ENCODE measurements around the gene ATXN10. TPM values are rescaled to one million over a fixed set of nuclear protein-coding genes. Genes with fewer than 3 reads are reported as not detected.

The ATXN10 gene
- total and polyA plus RNA-seq, 2 experiments from 2014 or later: 109 to 216 TPM

DNA sequence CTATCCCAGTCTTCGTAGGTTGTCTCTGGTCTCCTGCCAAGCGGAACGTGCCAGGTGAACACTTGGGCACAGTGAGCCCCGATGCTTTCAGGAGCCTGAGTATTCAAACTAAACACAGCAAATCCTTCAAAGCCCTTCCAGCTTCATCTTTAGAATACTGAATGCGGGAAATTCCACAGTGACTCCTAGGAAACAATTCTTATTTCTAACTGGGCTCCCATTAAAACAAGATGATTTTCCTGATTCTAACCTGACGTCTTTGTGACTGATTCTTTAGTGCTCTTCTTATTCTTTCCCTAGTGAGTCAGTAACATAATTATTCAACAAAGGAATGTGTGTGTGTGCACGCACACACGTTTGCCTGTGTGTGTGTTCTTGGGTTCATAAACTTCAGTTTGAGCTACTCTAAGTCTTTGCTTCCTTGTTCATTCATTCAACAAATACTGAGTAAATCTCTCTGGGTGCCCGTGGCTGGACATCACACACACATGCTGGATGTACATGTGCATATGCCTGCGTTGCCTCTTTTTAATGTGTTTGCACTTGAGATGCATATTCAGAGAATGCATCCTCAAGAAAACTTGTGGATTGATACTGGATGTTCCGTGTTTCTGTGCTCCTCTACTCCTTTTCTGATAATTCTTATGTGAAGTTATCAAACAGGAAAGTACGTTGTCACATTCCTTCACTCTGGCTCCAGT lies 170.8 kb downstream of the ATXN10 start:
- H3K4me2 ChIP-seq (ENCODE audit: unreplicated experiment): no peak overlapping the region
- 85 to 86% methylated on average over 12 of the region's 12 CpGs for WGBS, 2 experiments (ENCODE audit: low coverage in 1 of 2, low lambda C conversion rate in 2 of 2, missing lambda C conversion rate in 2 of 2)
- peaks cover 32% of the 10 kb centered on the region for H3K36me3 ChIP-seq (ENCODE audit: low read depth)
- H3K27me3 ChIP-seq (replicated peaks; ENCODE audit: insufficient read depth): no peaks in the 10 kb centered on the region
- no peak for TF ChIP-seq EZH2phosphoT487 (IDR thresholded peaks at IDR 0.05; ENCODE audit: insufficient read depth, low read depth)
- peaks cover 6% of the 10 kb centered on the region; the same call in 1 of the 2 replicates for H3K4me1 ChIP-seq (ENCODE audit: insufficient read depth)
- no peaks in the 10 kb centered on the region for H3F3A ChIP-seq (ENCODE audit: insufficient read depth)
- in situ Hi-C loops (cut with MboI): no loop called here
- DNase-seq: peak; percentile 36
- H3K9me3 ChIP-seq (ENCODE audit: low read depth): no peaks in the 10 kb centered on the region
- no peak overlapping the region for H3K27ac ChIP-seq
- peaks cover 4% of the 10 kb centered on the region; the same call in 1 of the 2 replicates for H4K20me1 ChIP-seq (ENCODE audit: insufficient read depth)
- no peaks in the 10 kb centered on the region for H3K9me2 ChIP-seq (ENCODE audit: insufficient read depth)
- peaks cover 12% of the 10 kb centered on the region; the same call in 1 of the 2 replicates for H3K79me2 ChIP-seq (ENCODE audit: insufficient read depth)
- no peak overlapping the region for H2AFZ ChIP-seq
- H3K9ac ChIP-seq: no peak overlapping the region
- H3K4me3 ChIP-seq: no peak overlapping the region

DNA sequence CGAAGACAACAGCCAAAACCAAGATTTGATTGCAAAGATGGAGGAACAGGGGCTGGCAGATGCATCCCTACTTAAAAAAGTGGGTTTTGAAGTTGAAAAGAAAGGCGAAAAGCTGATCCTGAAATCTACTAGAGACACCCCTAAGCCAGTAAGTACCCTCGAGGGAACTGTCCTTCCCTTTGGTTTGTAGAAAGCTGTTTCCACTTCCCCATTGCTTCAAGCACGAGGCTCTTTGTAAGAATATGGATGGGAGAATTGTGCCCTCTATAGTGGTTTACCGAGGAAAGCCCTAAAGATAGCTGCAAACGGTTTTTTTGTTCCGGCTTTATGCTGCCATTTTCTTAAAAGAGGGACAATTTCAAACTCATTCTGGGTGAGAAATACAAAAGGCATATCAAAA lies 171.4 kb downstream of the ATXN10 start:
- H3K27me3 ChIP-seq (replicated peaks; ENCODE audit: insufficient read depth): no peaks in the 10 kb centered on the region
- H3K9me2 ChIP-seq (ENCODE audit: insufficient read depth): no peaks in the 10 kb centered on the region
- no peaks in the 10 kb centered on the region for H3F3A ChIP-seq (ENCODE audit: insufficient read depth)
- no peak overlapping the region for H2AFZ ChIP-seq
- in situ Hi-C loops (cut with MboI): no loop called here
- peaks cover 12% of the 10 kb centered on the region; the same call in 1 of the 2 replicates for H3K79me2 ChIP-seq (ENCODE audit: insufficient read depth)
- no peak overlapping the region for H3K4me3 ChIP-seq
- H3K9ac ChIP-seq: no peak overlapping the region
- H3K4me1 ChIP-seq (ENCODE audit: insufficient read depth): peaks cover 6% of the 10 kb centered on the region; the same call in 1 of the 2 replicates
- H3K9me3 ChIP-seq (ENCODE audit: low read depth): no peaks in the 10 kb centered on the region
- no peak for TF ChIP-seq EZH2 (IDR thresholded peaks at IDR 0.05; ENCODE audit: insufficient read depth, poor library complexity, severe bottlenecking)
- TF ChIP-seq EZH2phosphoT487 (IDR thresholded peaks at IDR 0.05; ENCODE audit: insufficient read depth, low read depth): no peak
- peaks cover 29% of the 10 kb centered on the region for H3K36me3 ChIP-seq (ENCODE audit: low read depth)
- peaks cover 4% of the 10 kb centered on the region; the same call in 1 of the 2 replicates for H4K20me1 ChIP-seq (ENCODE audit: insufficient read depth)
- H3K4me2 ChIP-seq (ENCODE audit: unreplicated experiment): no peak overlapping the region
- 84% methylated on average over 7 of the region's 7 CpGs for WGBS, 2 experiments (ENCODE audit: low coverage in 1 of 2, low lambda C conversion rate in 2 of 2, missing lambda C conversion rate in 2 of 2)
- no peak overlapping the region for H3K27ac ChIP-seq
- no peak for DNase-seq

DNA sequence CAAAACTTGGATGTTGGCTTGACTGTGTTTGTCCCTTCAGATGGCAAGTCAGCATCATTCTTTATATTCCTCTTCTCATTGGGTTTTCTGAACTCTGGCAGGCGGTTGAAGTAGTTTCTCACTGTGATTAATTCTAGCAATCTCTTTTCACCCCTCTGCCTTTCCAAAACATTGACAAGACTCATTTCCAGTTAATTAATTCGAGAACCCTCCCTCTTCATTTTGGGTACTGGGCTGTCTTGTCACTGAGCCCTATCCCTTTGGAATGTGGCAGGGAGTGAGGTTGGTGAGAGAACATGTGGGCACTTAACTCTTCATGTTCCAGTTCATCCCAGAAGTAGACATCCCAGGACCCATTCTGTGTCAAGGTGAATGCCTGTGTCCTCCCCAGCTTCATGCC lies 172.4 kb downstream of the ATXN10 start:
- H3K36me3 ChIP-seq (ENCODE audit: low read depth): peaks cover 29% of the 10 kb centered on the region
- in situ Hi-C loops (cut with MboI): no loop called here

DNA sequence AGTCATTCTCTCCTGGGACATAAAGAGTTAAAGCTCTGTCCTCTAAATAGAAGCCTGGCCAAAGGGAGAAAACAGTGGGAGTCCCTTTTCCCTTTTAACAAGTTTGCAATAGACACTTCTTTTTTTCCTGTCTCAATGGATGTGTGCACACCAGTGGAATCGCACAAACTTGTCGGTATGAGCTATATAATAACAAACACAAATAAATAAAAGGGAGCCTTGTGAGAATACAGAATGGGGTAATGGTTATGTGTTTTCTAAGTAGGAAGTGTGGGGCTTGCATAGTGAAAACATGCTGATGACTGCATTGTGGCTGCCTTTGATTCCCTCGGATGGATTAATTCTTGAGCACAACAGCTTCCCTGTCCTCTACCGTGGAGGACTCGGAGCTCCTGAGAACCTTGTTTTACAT lies 173.4 kb downstream of the ATXN10 start:
- Histone ChIP-seq H2AFZ (no peak overlapping the region), H3K36me3 (ENCODE audit: low read depth) (peaks cover 29% of the 10 kb centered on the region), H3K4me1 (ENCODE audit: insufficient read depth) (peaks cover 6% of the 10 kb centered on the region; the same call in 1 of the 2 replicates), H3K4me2 (ENCODE audit: unreplicated experiment) (no peak overlapping the region), H4K20me1 (ENCODE audit: insufficient read depth) (no peaks in the 10 kb centered on the region; the same call in 1 of the 2 replicates), H3K9ac (no peak overlapping the region), H3K79me2 (ENCODE audit: insufficient read depth) (peaks cover 12% of the 10 kb centered on the region; the same call in 1 of the 2 replicates), H3K4me3 (no peak overlapping the region), H3K27me3 (replicated peaks; ENCODE audit: insufficient read depth) (no peaks in the 10 kb centered on the region), H3K9me3 (ENCODE audit: low read depth) (no peaks in the 10 kb centered on the region), H3K9me2 (ENCODE audit: insufficient read depth) (no peaks in the 10 kb centered on the region), H3K27ac (no peak overlapping the region), H3F3A (ENCODE audit: insufficient read depth) (no peaks in the 10 kb centered on the region)
- WGBS, 2 experiments (ENCODE audit: low coverage in 1 of 2, low lambda C conversion rate in 2 of 2, missing lambda C conversion rate in 2 of 2): 68% methylated on average over 5 of the region's 5 CpGs
- TF ChIP-seq EZH2phosphoT487 (IDR thresholded peaks at IDR 0.05; ENCODE audit: insufficient read depth, low read depth): no peak
- TF ChIP-seq EZH2 (IDR thresholded peaks at IDR 0.05; ENCODE audit: insufficient read depth, poor library complexity, severe bottlenecking): no peak
- in situ Hi-C loops (cut with MboI): no loop called here
- no peak for DNase-seq

More for the DNA sequence above, 172.4 kb downstream of the ATXN10 start:
- WGBS, 2 experiments (ENCODE audit: low coverage in 1 of 2, low lambda C conversion rate in 2 of 2, missing lambda C conversion rate in 2 of 2): 70 to 79% methylated on average over 2 of the region's 2 CpGs
- no peaks in the 10 kb centered on the region for H3K9me3 ChIP-seq (ENCODE audit: low read depth)
- peaks cover 12% of the 10 kb centered on the region; the same call in 1 of the 2 replicates for H3K79me2 ChIP-seq (ENCODE audit: insufficient read depth)
- no peaks in the 10 kb centered on the region for H3F3A ChIP-seq (ENCODE audit: insufficient read depth)
- H3K27ac ChIP-seq: no peak overlapping the region
- no peak overlapping the region for H3K9ac ChIP-seq
- no peak overlapping the region for H2AFZ ChIP-seq
- H3K9me2 ChIP-seq (ENCODE audit: insufficient read depth): no peaks in the 10 kb centered on the region
- H3K4me1 ChIP-seq (ENCODE audit: insufficient read depth): peaks cover 6% of the 10 kb centered on the region; the same call in 1 of the 2 replicates
- H3K4me3 ChIP-seq: no peak overlapping the region
- DNase-seq: no peak
- TF ChIP-seq EZH2phosphoT487 (IDR thresholded peaks at IDR 0.05; ENCODE audit: insufficient read depth, low read depth) (no peak), EZH2 (IDR thresholded peaks at IDR 0.05; ENCODE audit: insufficient read depth, poor library complexity, severe bottlenecking) (no peak)
- no peak overlapping the region for H3K4me2 ChIP-seq (ENCODE audit: unreplicated experiment)
- no peaks in the 10 kb centered on the region for H3K27me3 ChIP-seq (replicated peaks; ENCODE audit: insufficient read depth)
- H4K20me1 ChIP-seq (ENCODE audit: insufficient read depth): no peaks in the 10 kb centered on the region; the same call in 1 of the 2 replicates
